Fibroblast of the conjunctiva (primary cell): ENCODE measurements around the gene OBSCN.
"Not testable (repeated sequence)": the region's sequence is repeated elsewhere in the genome, so short reads cannot be mapped to it uniquely, and the experiment has no call there.

ENCODE experiments used
- DNase-seq: peaks from one replicate; pipeline ENCODE4 v3.0.0-alpha.2; 2010; ENCODE audit warnings: low read depth

OBSCN gene

DNA sequence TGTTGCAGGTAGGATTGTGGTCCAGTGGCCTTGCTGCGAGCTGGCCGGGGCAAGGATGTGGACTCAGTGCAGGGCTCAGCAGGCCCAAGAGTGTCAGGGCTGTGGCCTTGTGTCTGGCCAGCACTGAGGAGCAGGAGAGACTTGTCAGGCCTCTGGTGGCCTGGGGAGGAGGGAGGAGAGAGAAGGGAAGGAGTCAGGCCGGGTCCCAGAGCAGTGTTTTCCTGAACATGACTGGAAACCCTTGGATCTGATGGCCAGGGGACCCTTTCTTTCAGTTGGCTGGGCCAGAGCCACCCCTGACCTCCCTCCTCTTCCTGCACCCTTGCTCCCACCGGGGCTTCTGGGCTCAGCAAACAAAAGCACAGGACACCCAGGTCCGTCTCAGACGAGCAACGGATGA is 37.2 kb upstream of the OBSCN start:
- no peak for DNase-seq

- DNase-seq = no peak
Measured at GRCh38 chr1:228171221-228171891, 36.5 kb upstream of the OBSCN start.

DNA sequence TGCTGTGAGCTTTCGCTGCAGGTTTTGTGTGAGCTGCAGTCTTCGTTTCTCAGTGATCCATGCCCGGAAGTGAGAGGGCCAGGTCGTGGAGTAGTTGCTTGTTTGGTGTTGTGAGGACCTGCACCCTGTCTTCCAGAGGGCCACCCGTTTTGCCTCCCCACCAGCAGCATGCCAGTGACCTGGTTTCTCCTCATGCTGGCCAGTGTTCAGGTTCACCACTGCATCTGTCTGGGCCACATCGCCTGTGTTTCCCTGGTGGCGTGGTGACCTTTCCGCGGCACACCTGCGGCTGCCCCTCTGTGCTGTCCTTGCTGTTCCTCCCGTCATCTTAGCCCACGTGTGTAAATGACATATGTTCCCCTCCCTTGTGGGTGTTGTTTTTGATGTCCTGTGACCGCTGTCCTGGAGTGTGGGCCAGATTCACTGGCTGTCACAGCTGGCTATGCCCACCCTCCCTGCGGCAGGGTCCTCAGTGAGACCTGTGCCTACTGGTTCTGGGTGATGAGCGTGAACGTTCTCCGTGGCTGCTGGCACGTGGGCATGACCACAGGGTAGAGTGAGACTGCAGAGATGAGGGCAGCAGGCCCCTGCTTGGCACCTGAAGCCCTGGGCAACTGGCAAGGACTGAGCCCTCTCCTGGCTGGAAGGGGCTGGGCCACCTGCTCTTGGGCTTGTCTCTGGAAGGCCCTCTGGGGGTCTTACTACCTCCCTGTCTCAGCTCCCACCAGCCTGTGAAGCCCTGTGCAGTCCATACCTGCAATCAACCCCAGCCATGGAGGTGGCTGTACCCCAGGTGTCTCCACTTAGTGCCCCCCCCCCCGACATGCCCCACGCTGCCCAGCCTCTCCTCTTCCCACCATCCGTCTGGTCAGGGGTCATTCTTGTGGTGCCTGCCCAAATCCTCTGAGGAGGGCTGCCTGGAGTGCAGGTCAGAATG is 35.0 kb upstream of the OBSCN start:
- DNase-seq = no peak

GRCh38 chr1:228173528-228174481 is 34.0 kb upstream of the OBSCN start:
- not testable (repeated sequence) for DNase-seq

GRCh38 chr1:228174482-228175315 is 33.1 kb upstream of the OBSCN start:
- DNase-seq = no peak

DNA sequence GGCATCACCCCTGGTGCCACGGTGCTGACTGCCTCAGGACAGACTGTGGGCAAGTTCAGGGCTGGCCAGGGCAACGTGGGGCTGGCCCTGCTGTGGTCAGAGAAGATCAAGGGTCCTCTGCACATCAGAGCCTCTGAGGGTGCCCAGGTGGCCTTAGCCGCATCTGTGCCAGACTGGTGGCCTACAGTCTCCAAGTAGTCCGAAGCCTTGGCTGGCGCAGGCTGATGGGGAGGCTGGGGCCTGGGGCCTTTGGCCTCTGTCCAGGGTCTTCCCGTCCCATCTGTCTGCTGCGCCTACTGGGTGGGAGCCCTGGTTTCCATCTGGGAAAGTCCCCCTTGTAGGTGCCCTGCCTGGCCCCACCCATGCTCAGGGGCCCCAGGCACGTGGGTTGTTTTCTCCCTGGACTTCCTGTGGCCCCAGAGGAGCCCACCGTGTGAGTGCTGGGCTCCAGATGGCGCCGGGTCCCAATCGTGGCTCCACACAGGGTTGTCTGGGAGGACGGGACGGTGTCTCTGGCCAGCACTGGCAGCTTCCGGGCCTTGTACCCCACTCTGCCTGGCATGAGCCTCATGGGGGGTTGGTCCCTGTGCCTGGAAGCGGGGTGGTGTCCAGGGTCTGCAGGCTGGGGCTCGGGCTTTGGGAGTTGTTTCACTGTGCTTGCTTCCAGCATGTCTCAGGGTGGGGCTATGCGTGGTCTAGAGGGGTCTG is 32.4 kb upstream of the OBSCN start:
- DNase-seq = no peak

- no peak for DNase-seq
Measured at GRCh38 chr1:228176024-228176395, 31.8 kb upstream of the OBSCN start.

- DNase-seq = no peak
Measured at GRCh38 chr1:228176461-228177182, 31.2 kb upstream of the OBSCN start.

GRCh38 chr1:228177183-228177475 is 30.7 kb upstream of the OBSCN start:
- no peak for DNase-seq

GRCh38 chr1:228177721-228178710 is 29.8 kb upstream of the OBSCN start:
- DNase-seq = no peak

- DNase-seq = no peak
Measured at GRCh38 chr1:228178737-228179684, 28.8 kb upstream of the OBSCN start.

DNA sequence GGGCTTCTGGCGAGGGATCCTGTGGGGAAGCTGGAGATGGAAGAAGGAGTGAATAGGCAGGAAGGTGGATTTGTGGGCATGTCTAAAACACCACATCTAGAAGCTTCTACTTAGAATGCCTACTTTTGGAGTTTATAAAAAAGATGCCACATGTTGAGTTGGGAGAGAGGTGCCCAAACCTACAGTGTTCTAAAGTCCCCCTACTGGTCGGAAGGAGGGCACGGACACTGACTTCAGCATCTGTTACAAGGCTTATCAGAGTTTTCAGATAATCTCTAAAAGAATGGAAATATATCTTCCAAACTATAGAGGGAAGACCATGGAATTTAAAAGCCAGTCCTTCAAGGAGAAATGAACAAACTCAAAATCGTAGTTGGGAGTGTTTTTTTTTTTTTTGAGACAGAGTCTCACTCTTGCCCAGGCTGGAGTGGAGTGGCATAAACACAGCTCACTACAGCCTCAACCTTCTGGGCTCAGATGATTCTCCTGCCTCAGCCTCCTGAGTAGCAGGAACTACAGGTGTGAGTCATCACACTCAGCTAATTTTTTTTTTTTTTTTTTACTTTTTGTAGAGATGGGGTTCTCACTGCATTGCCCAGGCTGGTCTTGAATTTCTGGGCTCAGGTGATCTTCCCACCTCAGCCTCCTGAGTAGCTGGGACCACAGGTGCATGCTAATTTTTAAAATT is 27.4 kb upstream of the OBSCN start:
- no peak for DNase-seq

DNA sequence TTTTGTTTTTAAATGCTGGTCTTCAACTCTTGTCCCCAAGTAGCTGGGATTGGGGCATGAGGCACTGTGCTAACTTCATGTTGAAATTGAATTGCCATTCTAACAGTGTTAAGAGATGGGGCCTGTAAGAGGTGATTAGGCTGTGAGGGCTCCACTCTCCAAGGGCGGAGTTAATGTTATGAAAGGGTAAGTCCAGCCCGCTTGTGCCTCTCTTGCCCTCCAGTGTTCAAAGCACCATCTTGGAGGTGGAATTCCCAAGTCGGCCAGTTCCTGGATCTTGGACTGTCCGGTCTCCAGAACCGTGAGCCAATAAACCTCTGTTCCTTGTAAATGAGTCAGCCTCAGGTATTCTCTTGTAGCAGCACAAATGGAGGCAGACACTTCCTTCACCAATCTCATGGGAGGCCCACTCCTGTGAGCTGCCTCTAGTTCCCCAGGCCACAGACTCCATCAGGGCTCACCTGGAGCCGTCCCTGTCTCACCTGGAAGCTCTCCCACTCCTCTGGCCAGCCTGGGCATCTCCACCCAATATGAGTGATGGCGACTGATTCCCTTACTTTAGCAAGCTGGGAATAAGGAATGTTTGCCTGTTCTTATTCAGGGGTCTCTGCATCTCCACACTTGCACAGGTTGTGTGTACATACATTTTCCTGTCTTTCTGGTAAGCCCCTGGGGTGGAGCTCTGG is 26.7 kb upstream of the OBSCN start:
- DNase-seq = no peak

DNA sequence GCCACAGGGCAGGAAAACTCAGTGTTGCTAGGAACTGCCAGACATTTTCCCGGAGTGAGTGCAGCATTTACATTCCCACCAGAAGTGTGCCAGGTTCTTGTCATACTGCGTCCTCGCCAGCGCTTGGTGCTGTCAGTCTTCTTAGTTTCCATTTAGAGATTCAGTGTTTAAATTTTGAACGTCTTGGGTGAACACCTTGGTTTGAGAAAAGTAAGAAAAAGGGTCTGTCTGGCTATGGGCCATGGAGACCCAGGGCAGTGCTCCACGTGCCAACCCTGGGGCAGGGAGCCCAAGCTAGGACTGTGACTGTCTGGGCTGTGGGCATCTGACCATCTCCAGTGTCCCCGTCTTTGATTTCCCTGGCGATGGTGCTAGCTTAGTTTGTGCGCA is 26.2 kb upstream of the OBSCN start:
- no peak for DNase-seq

GRCh38 chr1:228182296-228183030 is 25.4 kb upstream of the OBSCN start:
- DNase-seq = no peak

DNA sequence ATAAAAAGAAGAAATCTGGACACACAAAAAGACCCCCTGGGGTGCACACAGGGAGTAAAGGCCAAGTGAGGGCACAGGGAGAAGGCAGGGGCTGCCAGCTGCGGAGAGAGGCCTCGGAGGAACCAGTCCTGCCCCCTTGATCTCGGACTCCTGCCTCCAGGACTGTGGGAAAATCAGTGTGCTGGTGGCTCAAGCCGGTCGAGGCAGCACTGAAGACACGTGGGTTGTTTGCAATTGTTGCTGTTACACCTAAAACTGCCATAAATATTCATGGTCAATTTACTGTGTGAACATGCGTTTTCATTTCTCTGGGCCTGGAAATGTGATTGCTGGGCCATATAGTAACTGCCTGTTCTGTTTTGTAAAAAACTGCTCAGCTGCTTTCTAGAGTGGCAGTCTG is 23.7 kb upstream of the OBSCN start:
- DNase-seq = no peak
